CD4-positive, alpha-beta T cell treated with Interleukin-17A for 1 hour (primary cell): ENCODE data around the gene PTRH1.

ENCODE experiments used
- DNase-seq: peaks from one replicate; pipeline ENCODE4 v3.0.0-alpha.2; 2020

Gene PTRH1

DNA sequence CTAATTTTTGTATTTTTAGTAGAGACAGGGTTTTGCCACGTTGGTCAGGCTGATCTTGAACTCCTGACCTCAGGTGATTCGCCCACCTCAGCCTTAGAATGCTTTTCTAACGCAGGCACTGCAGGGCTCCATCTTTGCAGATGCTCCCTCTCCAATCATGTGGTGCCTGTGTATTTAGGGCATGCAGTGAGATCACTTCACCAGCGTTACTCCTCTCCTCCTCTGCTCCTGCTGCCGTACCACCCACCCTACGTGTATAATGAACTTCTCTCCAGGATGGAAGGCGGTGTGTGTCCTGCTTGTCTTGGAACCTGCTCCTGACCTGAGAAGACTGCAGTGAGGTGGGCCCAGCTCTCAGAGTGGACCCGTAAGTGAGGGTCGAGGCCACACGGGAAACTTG lies 22.3 kb downstream of the PTRH1 start:
- DNase-seq: no peak

DNA sequence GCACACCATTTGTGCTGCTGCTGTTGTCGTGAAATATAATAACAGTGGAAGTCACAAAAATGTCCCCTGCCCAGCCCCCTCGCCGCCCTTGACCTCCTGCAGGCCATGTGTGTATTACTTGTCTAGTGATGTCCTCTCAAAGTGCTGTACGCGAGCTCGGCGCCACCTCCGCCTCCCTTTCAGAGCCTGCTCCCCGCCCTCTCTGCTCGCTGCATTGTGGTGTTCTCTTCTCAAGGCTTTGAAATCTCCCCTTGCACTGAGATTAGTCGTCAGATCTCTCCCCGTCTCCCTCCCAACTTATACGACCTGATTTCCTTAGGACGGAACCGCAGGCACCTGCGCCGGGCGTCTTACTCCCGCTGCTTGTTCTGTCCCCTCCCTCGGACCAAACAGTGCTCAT lies 23.4 kb downstream of the PTRH1 start:
- no peak for DNase-seq

DNA sequence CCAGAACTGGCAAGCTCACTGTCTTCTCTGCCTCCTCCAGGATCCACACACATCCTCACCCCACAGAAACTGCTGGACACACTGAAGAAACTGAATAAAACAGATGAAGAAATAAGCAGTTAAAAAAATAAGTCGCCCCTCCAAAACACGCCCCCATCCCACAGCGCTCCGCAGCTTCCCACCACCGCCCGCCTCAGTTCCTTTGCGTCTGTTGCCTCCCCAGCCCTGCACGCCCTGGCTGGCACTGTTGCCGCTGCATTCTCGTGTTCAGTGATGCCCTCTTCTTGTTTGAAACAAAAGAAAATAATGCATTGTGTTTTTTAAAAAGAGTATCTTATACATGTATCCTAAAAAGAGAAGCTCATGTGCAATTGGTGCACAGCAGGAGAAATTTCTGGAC lies 24.7 kb downstream of the PTRH1 start:
- no peak for DNase-seq

DNA sequence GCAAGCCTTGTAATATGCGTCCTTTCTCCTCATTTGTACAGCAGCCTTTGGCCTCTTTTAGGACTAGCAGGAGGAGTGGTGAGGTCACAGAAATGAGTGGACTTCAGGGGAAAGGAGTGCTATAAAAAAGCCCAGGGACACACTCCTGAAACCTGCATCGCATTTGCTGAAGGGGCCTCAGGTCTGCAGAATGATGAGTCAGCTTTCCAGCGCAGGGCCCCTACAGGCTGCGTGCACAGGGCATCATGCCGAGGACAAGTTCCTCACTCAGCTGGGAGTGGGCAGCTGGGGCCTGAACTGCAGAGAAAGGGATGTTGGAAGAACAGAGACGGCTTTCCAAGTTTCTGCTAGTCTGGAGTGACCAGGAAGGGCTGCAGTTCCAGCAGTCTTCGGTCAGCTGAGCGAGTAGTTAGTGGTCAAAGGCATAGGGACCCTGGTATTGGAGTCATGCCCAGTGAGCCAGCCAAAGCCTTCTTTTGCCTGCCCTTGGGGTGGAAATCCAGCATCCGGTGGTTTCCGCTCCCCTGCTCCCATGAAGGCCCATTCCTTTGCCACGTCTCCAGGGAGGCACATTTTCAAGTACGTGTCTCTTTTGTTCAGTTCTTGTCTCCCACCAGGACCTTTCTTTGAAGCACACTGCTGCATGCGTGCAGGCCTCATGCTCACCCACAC lies 26.0 kb downstream of the PTRH1 start:
- DNase-seq: no peak

DNA sequence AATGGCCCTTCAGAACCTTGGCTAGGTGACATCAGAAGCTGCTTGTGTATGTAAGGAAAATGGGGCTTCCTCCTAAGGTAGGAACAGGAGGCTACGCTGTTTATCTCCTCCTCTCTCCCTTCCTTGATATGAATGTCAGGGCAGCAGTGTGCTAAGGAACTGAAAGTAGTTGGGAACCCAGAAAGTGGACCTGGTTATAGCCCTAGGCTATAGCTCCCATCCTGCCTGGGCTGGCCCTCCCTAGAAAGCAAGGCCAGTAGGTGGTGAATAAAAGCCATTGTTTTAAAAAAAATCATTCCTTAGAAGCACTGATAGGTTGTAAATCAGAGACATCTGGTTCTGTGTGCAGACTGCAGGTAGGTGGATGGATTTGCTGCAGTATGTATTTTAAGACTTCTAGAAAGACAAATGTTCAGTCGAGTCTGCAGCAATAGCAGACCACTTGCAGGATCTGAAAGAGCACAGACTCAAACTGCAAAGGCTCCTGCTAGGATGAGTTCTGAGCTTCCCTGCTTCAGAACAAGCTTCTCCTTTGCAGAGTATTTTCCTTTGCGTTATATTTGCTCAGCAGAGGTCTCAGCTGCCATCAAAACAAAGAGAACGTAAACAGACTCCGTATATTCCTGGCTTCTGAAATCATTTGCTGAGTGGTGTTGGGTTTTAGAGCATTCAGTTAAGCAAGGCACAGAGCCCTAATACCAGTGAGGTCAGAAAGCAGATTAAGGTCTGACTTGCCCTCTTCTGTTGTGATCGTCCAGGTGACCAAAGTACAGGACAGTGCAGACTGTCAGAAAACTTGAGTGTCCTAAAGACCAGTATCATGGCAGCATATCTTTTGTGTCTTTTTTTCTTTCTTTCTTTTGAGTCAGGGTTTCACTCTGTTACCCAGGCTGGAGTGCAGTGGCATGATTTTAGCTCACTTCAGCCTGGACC lies 28.7 kb downstream of the PTRH1 start:
- no peak for DNase-seq

DNA sequence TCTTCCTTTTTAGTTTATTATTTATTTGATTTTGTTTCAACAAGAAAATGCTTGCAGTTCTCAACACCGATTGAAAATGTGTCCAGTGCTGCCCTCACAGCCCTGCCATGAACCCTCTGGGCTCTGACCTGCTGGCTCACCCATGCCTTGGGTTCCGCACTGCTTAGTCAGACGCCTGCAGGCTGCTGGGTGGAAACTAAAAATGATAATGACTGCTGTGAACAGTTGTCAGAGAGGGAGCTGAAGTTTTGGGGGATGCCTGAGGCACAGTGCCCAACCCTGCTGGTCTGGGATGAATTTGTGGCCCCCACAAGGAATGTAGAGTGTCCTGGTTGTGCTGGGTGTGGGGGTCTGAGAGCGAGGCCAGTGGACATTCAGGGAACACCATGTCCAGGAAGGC lies 30.9 kb downstream of the PTRH1 start:
- DNase-seq: no peak

DNA sequence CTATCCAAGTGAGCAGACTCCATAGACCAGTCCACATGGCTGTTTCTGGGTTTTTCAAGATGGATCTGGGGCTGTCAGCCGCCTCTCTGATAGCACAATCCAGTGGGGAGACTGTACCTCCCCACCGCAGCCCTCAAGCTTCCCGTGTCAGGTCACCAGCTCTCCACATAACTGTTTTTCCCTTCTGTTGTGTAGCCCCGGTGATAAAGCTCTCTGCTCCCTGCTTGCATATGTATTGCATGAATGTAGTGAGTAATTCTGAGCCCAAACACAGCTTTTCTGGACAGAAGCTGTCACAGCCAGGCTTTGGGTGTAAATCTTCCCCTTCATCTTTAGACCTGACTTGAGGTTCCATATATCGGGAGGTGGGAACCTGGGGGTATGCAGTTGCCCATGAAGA lies 31.7 kb downstream of the PTRH1 start:
- DNase-seq: no peak

DNA sequence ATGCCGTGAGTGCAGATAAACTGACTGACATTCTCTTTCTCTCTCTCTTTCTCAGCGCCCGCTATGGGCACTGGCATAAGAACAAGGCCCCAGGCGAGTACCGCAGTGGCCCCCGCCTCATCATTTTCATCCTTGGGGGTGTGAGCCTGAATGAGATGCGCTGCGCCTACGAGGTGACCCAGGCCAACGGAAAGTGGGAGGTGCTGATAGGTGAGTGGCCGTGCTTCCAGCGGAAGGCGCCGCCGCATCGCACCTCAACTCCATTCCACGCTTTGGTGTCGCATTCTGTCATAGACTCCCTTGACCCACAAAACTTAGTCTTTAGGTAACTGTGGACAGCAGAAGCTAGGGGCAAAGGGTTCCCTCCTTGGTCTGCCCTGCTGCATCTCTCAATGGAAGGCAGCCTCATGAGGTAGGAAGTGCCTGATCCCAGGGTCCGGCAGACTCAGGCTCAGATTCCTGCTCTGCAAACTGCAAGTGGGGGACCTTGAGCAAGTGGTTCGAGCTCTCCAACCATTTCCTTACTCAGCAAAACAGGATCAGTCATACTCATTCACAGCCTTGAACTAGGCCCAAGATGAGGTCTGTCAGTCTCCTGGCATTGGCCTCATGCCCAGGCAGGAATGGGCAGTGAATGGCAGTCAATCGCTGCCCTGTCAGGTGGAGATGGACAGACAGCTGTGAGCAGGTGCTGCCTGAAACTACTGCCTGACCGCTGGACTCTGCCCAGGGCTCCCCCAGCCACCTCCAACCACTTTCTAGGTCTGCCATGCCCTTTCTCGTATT lies 32.9 kb downstream of the PTRH1 start:
- no peak for DNase-seq

DNA sequence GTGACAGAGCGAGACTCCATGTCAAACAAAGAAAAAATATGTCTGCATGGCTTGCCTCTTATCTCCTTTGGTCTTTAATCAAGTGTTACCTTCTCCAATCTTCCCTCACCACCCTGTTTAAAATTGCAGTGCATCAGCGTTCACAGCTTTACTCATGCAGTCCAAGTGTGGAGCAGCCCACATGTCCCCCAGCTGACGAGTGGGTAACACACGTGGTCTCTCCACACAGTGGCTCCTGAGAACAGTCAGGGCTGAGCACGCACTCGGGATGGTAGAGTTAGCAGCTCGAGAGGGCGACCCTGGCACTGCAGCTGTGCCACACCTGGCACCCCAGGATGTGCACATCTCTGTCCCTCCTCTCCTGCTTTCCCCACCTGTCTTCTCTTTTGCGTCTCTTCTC lies 34.6 kb downstream of the PTRH1 start:
- DNase-seq: no peak

DNA sequence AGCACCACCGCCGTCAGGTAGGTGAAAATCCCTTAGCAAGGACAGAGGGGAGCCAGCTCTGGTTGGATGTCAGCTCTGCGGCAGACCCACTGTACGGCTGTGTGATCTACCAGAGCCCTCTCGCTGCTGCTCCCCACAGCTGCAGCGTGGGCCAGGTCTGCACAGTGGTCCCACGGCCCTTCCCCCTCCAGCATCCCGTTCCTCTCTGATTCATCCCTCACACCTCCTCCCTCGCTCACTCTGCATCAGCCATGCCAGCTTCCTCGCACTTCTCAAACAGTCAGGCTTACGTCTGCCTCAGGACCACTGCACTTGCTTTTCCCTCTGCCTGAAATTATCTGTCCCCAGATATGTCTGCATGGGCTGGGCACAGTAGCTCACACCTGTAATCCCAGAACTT lies 35.2 kb downstream of the PTRH1 start:
- no peak for DNase-seq

DNA sequence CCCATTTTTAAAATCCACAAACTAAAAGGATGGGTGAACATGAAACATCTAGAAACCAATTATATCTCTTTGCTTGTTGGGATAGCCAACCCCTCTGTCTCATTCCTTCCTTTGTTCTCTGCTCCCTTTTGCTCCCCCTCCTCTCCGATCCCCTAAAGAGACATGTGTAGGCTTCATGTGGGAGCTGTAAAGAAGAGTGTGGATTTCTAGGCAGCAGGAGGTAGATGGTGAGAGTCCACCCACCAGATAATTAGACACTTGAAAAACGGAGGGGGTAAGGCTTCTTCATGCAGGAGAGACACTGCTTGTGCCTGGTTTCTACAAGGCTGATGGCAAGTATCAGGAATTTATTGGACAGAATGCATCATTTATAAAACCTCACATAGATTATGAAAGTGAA lies 36.0 kb downstream of the PTRH1 start:
- no peak for DNase-seq

DNA sequence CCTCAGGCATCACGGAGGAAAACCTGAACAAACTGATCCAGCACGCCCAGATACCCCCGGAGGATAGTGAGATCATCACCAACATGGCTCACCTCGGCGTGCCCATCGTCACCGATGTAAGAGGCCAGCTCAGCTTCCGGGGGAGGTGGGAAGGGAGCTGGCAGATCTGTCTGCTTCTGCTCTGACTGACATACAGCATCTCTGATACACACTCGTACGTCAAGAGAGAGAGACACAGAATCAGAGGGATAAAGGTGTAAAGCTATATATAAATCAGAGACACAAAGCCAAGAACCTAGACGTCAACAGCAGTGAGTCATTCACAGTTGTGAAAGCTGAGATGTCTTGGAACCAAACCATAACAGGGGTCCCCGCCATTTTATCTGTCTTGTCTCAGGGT lies 38.8 kb downstream of the PTRH1 start:
- no peak for DNase-seq

DNA sequence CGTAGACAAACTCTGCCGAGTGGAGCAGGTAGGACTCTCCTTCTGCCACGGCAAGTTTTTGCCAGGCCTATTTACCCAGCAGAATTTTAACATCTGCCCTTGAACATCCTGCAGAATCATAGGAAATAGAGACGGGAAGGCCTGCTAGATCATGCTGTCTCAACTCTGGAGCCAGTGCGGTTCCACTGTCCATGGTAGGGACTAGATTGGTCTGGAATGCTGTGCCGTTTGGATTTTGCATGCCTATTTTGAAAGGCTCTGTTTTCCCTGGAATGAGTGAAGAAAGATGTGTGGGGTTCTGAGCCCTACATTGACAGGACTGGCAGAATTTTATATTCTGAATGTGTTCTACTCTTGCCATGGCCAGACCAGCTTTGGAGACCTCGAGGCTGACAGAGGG lies 42.2 kb downstream of the PTRH1 start:
- no peak for DNase-seq

DNA sequence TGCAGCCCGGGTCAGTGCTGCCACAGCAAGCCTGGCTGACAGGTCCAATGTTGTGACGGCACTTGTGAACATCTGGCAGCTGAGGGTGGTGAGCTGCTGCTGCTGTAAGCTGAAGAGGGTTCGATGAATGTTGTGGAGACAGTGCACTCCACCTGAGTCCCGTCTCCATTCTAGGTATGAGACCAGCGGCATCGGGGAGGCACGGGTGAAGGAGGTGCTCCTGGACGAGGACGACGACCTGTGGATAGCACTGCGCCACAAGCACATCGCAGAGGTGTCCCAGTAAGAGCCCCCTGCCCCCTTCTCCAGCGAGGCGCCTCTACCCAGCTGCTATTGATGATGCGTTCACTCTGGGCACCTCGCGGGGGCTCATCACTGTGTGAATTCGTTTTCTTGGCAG lies 47.6 kb downstream of the PTRH1 start:
- no peak for DNase-seq

DNA sequence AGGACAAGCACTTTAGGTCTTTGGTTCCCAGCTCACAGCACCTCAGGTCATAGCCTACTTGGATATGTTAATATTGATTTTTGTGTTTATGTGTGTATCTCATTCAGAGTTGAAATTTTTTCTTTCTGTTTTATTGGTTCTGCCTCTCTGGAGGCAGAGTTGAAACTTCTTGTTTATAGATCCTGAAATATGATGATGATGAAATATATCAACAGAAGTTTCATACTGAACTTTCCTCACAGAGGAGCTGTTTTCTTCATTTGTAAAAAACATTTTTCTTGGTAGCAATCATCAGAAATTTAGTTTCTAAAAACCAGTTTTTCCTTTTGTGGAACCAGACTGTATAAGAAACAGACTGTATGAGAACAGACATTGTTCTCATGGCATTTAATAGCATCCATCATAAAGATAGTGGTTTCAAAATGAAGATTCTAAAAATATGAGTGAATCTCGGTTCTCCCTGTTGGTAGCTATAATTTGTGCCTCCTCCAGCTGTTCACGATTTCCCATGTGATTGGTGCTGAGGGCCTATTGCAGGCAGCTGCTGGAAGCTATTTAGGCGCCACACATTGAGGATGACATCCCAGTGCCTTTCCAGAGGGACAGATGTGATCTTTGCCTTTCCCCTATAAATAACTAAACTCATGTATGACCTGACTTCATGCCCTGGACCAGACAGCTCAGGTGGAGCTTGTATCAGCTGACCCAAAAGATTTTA lies 48.2 kb downstream of the PTRH1 start:
- DNase-seq: no peak

DNA sequence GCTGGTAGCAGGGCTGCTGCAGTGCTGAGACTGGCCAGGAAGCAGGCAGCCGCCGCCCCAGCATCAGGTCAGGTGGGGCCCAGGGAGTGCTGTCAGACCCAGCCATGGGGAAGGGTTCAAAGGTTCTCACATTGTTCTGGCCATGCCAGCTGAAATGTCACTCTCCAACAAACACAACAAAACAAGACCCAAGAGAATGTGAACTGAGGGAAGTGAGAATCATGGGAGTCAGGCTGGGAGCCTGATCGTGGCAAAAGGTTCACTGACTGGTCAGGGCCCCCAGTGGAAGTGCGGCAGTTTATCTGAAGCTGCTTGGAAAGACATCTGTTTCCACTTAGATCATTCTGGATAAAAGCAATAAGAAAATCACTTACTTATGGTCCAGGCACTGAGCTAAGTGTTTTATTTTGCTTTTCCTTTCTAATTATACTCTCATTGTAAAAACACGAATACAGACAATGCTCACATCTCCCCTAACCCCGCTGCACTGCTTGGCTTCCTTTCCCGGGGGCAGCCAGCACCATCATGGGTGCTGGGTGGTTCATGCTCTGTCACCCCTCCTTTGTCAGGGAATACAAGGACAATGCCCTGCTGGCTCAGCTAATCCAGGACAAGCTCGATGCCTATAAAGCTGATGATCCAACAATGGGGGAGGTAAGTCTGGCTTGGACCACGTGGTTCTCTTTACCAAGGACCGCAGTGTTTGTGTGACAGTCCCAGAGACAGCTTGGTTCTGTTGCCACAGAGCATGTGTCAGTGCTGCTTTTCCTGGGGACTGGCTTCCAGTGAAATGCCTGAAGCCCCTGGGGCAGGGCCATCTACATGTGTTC lies 50.6 kb downstream of the PTRH1 start:
- no peak for DNase-seq

DNA sequence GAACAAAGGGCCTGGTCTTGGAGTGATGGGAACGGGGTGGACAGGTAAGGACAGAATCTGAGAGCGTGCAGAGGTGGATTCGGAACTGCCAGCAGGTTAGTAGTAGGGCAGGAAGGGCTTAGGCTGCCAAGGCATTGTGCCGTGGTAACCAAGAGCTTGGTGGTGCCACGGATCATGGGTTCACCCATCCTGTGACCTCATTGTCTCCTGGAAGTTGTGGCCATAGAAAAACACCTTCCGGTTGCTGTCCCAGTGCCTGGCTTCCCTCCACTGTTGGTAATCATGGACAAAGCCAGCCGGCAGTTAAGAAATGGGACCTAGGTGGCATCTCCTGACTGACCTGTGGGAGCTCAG lies 51.2 kb downstream of the PTRH1 start:
- DNase-seq: no peak
